T-helper 2 cell (primary cell): ENCODE results near the gene DDX27.

ENCODE experiments used
- DNase-seq, 5 experiments: peaks; one replicate each; pipeline versions ENCODE4 v3.0.0 to v3.0.0-alpha.2; 2012 to 2022

Gene DDX27

GRCh38 chr20:49203746-49204145 lies 15.5 kb upstream of the DDX27 start:
- no peak for DNase-seq

DNA sequence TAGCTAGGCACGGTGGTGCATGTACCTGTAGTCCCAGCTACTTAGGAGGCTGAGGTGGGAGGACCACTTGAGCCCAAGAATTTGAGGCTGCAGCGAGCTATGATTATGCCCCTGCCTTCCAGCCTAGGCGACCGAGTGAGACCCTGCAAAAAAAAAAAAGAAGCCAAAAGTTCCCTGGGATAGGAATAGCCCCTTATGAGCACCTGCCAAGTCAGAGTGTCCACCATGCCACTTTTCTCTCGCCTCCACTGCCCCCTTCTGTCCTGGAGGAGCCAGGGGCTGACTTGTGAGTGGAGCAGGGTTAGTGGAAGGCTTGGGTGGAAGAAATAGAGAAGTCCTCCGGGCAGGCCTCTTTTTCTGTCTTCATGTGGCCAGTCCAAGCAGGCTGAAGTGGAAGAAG lies 12.1 kb upstream of the DDX27 start:
- DNase-seq: no peak

DNA sequence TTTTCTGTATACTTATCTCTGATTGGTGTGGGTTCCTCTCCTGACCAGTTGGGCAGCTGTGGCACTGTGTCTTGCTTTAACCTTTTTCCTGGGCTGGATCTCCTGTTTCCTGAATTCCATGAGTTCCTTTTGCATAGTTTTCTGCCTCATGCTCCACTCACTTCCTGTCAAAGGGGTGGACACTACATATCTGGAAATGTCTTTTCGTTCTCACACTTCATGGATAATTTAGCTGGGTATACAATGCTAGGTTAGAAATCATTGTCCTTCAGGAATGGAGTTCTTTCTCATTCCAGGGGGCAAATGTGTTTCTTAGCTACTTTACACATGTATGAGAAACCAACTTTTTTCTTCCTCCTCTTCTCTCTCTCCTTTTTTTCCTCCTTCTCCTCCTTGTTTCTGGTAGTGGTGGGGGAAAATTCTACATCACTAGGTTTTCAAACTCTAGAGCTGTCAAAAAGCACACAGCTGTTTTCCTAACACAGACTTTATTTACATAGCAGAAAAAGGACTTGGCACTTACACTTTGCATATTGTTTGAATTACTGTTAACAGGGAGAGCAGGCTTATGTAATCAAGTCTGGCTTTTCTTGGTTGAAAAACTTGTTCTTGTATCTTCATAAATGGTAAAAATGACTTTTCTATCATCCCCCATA lies 9.0 kb upstream of the DDX27 start:
- no peak for DNase-seq

- DNase-seq: no peak
Measured at GRCh38 chr20:49210757-49211110, 8.5 kb upstream of the DDX27 start.

GRCh38 chr20:49214571-49214970 lies 4.6 kb upstream of the DDX27 start:
- no peak for DNase-seq

- no peak for DNase-seq
Measured at GRCh38 chr20:49215232-49215631, 4.0 kb upstream of the DDX27 start.

DNA sequence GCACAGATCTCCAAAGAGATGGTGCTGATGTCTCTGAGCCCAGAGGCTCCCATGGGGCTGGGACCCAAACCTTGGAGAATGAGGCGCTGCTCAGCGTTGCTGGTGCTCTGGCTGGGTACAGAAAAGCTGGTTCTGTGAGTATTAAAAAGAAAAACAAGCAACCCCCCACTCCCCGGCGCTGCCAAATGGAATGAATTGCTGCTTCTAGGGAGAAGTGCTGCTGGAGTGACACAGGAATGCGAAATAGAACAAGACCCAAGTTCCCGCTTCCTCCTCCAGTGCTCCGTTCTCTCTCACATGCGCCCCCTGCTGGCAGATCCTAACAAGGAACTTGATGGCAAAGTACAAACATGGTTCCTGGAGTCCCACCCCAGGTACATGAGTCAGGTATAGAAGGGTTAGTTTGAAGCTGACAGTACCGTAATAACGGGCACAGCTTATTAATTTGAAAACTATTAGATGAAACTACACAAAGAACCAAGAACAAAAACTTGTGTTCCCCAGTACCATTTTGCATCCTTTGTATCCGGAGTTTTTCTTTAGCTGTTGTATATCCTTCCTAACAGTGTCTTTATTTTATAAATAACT lies 2.1 kb upstream of the DDX27 start:
- peak; percentile 73 to 95 (median 88) for DNase-seq

DNA sequence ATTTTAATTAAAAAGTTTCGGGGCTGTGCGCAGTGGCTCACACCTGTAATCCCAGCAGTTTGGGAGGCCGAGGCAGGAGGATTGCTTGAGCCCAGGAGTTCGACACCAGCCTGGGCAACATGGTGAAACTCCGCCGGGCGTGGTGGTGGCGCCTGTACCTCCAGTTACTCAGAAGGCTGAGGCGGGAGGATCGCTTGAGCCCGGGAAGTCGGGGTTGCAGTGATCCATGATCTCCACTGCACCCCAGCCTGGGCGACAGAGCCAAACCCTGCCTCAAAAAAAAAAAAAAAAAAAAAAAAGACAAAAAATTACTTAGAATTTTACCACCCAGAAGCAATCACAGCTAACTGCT lies 501 bp upstream of the DDX27 start:
- peak in 1 of 5 experiments; percentile 13 for DNase-seq

GRCh38 chr20:49219924-49220831 lies 962 bp downstream of the DDX27 start:
- DNase-seq: no peak

- DNase-seq: no peak
Measured at GRCh38 chr20:49225896-49226295, 6.7 kb downstream of the DDX27 start.

- no peak for DNase-seq
Measured at GRCh38 chr20:49228676-49229075, 9.5 kb downstream of the DDX27 start.

GRCh38 chr20:49229381-49229780 lies 10.2 kb downstream of the DDX27 start:
- no peak for DNase-seq

GRCh38 chr20:49230021-49230420 lies 10.8 kb downstream of the DDX27 start:
- no peak for DNase-seq

GRCh38 chr20:49230561-49231133 lies 11.4 kb downstream of the DDX27 start:
- DNase-seq: no peak

DNA sequence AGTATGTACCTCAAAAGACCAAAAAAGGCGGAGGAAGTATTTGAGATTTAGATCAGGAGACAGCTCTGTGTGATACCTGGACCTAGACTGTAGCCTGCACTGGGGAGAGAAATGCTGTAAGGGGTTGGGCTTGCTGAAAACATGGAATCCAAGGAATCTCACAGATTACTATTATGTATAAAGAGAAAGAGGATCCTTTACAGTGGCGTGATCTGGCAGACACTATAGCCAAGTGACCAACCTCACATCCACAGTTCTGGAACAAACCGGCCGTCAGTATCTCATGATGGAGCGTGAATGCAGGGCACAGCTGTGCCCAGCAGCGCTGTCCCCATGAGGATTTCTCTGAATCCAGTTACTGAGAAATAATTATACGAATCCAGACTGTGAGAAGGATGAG lies 12.3 kb downstream of the DDX27 start:
- no peak for DNase-seq

DNA sequence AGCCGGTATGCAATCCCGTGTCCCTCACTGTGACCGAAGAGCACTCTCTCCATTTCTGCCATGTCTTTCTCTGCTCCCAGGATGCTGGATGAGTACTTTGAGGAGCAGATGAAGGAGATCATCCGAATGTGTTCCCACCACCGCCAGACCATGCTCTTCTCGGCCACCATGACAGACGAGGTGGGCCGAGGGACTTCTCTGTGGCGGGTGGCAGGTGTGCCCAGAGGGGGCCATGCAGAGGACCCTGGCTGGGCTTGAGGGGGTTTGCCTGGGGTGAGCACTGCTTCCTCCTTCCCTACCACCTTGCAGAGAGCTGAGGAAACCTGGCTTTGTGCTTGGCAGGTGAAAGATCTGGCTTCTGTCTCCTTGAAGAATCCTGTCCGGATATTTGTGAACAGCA lies 14.0 kb downstream of the DDX27 start:
- DNase-seq: no peak

DNA sequence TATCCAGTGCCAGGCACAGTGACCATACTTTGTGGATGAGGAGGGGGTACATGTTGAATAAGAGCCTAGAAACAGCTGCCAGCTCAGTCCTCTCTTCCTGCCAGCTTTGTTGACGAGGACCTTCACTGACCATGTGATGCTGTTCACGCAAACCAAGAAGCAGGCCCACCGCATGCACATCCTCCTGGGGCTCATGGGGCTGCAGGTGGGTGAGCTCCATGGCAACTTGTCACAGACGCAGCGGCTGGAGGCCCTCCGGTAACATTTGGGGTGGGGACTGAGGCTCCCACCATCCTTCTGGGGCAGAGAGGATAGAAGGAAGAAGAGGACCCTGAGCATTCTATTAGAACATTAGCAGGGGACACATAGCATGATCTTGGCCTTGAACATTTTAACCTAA lies 15.6 kb downstream of the DDX27 start:
- no peak for DNase-seq

GRCh38 chr20:49236301-49236700 lies 17.1 kb downstream of the DDX27 start:
- DNase-seq: no peak

- DNase-seq: no peak
Measured at GRCh38 chr20:49237531-49237930, 18.3 kb downstream of the DDX27 start.

DNA sequence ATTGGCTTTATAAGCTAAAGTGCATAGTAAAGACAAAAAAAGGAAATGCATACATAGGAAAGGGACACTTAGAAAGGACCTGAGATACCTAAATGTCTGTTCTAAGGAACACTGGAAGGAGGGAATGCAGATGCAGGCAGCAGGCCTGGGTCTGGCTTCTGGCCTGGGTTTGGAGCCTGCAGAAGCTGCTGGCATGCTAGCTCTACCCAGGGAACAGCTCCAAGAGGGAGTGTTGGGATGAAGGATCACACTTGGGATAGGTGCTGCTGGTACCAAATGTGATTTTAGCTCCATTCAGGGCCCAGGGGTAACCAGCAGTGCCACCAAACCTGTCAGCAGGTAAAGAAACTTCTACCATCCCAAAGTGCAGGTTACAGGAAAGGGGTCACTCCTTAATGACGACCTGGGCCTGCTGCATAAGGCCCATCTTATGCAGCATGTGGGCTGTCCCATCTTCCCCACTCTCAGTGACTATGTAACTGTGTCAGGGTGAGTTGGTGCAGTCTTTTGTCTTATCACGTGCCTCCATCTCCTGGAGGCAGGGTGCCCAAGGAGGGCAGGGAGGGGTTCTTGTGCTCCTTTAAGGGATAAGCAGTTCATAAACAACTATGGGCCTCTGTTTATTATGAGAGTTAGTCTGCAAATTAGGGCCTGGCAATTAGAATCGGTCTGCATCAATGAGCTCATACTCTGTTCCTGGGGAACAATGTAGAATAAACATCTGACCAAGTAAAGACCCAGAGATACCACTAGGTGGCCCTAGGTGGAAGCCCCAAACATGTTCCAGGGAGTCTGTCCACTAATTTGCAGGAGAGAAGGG lies 26.9 kb downstream of the DDX27 start:
- DNase-seq: peak in 1 of 5 experiments; percentile 54

GRCh38 chr20:49247169-49247723 lies 28.0 kb downstream of the DDX27 start:
- DNase-seq: no peak

- no peak for DNase-seq
Measured at GRCh38 chr20:49247792-49248191, 28.6 kb downstream of the DDX27 start.
